Duodenal mucosa (tissue), 2 donors: Measurements from ENCODE around the gene XPNPEP1.

Source experiments
- H3K27ac ChIP-seq: one replicate; pipeline ENCODE4 v1.7.0; 2013; ENCODE audit warnings: low read depth, low read length
- H3K27me3 ChIP-seq, 2 donors: one replicate each; pipeline ENCODE4 v1.7.0; 2013; ENCODE audit warnings: low read length in 2 of 2, control low read depth in 1 of 2; ENCODE audit not compliant: insufficient read depth in 2 of 2, control insufficient read depth in 1 of 2
- H3K36me3 ChIP-seq, 2 donors: one replicate each; pipeline ENCODE4 v1.7.0; 2013; ENCODE audit warnings: low read length in 2 of 2, control low read depth in 1 of 2; ENCODE audit not compliant: insufficient read depth in 2 of 2, control insufficient read depth in 1 of 2
- H3K4me1 ChIP-seq, 2 donors: one replicate each; pipeline ENCODE4 v1.7.0; 2013; ENCODE audit warnings: low read length in 2 of 2, control low read depth in 1 of 2; ENCODE audit not compliant: insufficient read depth in 2 of 2, control insufficient read depth in 1 of 2
- H3K4me3 ChIP-seq, 2 donors: one replicate each; pipeline ENCODE4 v1.7.0; 2013; ENCODE audit warnings: low read length in 2 of 2, low read depth in 1 of 2
- H3K9ac ChIP-seq, 2 donors: one replicate each; pipeline ENCODE4 v1.7.0; 2013; ENCODE audit warnings: low read length in 2 of 2, low read depth in 1 of 2
- H3K9me3 ChIP-seq, 2 donors: one replicate each; pipeline ENCODE4 v1.7.0; 2013; ENCODE audit warnings: low read length in 2 of 2, control low read depth in 1 of 2; ENCODE audit not compliant: control insufficient read depth in 1 of 2

Gene XPNPEP1

DNA sequence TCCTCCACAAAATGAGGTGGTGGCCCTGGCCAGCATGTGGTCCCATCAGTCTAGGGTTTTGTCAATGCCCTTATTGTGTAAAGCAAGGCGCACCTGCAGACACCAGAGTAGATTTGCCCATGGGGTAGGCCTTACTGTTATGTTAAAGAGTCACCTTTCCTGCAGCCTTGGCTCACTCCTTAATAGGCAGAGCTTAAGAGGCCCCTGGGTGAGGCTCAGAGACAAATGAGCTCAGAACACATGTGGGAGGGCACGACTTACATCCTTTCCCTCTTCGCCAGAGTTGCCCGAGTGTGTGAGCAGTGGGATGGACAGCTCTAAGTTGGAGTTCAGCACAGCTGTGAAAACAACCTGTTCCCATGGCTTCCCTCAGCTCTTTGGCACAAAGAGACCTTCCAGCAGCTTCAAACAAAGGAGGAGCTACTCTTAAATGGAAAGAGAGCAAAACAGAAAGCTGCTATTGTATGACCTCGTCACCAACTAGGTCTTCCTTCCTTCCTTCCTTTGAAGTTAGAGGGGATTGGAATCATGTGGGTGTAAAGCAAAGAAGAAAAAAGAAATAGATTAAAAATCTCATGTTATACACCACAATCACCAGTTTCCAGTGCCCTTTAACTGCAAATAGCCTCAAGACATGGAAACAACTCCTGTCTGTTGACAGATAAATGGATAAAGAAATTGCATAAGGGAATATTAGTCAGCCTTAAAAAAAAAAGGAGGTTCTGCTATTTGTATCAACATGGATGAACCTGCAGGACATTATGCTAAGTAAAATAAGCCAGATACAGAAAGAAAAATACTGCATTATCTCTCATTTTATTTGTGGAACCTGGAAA, 11.9 kb upstream of the XPNPEP1 start:
- Histone ChIP-seq H3K4me3 (no peak overlapping the region), H3K9me3 (no peaks in the 10 kb centered on the region), H3K36me3 (no peaks in the 10 kb centered on the region), H3K27ac (no peak overlapping the region), H3K27me3 (no peaks in the 10 kb centered on the region), H3K4me1 (peaks cover 5 to 17% of the 10 kb centered on the region in 2 donors), H3K9ac (no peak overlapping the region)

DNA sequence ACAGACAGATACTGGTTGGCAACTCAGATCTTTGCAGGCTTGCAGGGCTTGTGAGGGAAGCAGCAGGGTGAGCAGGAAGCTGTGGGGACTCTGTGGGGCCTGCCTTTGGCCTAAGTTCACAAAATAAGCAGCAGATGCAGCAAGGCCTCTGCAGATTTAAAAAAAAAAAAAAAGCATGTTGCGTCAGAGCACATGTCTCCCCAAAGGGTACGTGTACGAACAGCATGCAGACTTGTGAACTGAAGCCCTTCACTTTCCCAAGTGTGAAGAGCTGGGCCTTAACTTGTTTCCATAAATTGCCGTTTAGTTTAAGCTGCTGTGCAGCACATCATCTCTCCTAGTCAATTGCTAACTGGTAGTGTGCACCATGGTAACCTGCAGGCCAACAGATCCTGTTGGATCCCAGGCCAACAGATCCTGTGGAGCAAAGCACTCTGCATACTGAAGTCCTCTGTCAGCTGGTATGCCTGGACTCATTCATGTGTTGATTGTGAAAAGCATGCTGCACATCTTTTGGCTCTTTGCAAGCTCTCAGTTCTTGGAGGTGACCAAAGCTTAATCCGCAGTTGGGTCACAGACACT, 10.8 kb upstream of the XPNPEP1 start:
- H3K27ac ChIP-seq = no peak overlapping the region
- no peak overlapping the region for H3K4me3 ChIP-seq
- peaks cover 5 to 17% of the 10 kb centered on the region in 2 donors for H3K4me1 ChIP-seq
- no peaks in the 10 kb centered on the region for H3K36me3 ChIP-seq
- H3K9me3 ChIP-seq = no peaks in the 10 kb centered on the region
- H3K27me3 ChIP-seq = no peaks in the 10 kb centered on the region
- H3K9ac ChIP-seq = no peak overlapping the region

DNA sequence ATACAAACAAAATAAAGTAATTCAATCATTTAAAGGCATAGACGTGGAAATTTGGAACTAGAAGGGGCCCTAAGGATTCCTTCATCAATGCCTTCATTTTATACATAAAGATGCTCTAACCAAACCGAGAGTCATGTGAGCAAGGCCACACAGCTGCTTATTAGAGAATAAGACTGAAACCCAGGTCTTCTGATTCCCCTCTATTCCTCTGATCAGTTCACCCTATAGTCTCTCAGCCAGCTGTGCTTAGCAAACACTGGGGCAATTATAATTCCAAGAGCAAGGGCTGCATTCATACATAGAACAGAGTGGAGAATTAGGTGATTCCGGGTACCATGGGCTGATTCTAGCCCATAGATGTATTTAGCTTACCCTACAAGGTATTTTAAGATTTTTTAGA, 9.7 kb upstream of the XPNPEP1 start:
- H3K27me3 ChIP-seq = no peaks in the 10 kb centered on the region
- H3K4me1 ChIP-seq = peaks cover 5 to 17% of the 10 kb centered on the region in 2 donors
- H3K9me3 ChIP-seq = no peaks in the 10 kb centered on the region
- no peak overlapping the region for H3K27ac ChIP-seq
- H3K4me3 ChIP-seq = no peak overlapping the region
- no peaks in the 10 kb centered on the region for H3K36me3 ChIP-seq
- no peak overlapping the region for H3K9ac ChIP-seq

DNA sequence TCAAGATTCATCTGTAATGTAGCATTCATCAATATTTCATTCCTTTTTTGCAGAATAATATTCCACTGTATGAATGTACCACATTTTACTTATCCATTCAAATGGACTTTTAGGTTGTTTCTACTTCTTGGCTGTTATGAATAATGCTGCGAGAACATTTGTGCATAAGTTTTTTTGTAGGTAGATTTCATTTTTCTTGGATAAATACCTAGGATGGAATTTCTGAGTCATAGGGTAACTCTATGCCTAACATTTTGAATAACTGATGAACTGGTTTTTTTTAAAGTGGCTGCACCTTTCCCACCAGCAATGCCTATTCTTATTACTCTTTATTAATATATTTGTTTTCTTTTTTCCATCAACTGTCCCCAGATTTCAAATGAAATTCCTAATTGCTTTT, 9.1 kb upstream of the XPNPEP1 start:
- no peak overlapping the region for H3K27ac ChIP-seq
- H3K4me1 ChIP-seq = peaks cover 5 to 17% of the 10 kb centered on the region in 2 donors
- H3K4me3 ChIP-seq = no peak overlapping the region
- no peaks in the 10 kb centered on the region for H3K36me3 ChIP-seq
- no peak overlapping the region for H3K9ac ChIP-seq
- H3K27me3 ChIP-seq = no peaks in the 10 kb centered on the region
- no peaks in the 10 kb centered on the region for H3K9me3 ChIP-seq

DNA sequence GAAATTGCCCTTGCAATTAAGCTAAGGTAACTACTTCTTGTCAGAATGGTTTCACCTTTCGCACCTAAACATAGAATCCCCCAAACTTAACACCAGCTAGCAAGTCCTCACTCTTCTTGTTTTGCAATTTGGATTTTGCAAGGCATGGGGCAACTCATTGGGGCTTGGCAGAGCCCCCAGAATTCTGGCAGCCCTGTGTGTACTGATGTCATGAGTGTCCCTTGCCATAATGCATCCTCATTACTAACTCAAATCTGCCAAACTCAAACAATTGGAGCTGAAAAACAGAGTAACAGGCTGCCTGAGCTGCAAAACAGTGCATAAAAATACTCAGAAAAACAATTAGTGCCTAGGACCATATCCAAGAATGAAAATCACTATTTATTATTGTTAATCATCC, 7.9 kb upstream of the XPNPEP1 start:
- Histone ChIP-seq H3K4me3 (no peak overlapping the region), H3K27me3 (no peaks in the 10 kb centered on the region), H3K9ac (no peak overlapping the region), H3K36me3 (no peaks in the 10 kb centered on the region), H3K9me3 (no peaks in the 10 kb centered on the region), H3K27ac (no peak overlapping the region), H3K4me1 (peaks cover 5 to 17% of the 10 kb centered on the region in 2 donors)

DNA sequence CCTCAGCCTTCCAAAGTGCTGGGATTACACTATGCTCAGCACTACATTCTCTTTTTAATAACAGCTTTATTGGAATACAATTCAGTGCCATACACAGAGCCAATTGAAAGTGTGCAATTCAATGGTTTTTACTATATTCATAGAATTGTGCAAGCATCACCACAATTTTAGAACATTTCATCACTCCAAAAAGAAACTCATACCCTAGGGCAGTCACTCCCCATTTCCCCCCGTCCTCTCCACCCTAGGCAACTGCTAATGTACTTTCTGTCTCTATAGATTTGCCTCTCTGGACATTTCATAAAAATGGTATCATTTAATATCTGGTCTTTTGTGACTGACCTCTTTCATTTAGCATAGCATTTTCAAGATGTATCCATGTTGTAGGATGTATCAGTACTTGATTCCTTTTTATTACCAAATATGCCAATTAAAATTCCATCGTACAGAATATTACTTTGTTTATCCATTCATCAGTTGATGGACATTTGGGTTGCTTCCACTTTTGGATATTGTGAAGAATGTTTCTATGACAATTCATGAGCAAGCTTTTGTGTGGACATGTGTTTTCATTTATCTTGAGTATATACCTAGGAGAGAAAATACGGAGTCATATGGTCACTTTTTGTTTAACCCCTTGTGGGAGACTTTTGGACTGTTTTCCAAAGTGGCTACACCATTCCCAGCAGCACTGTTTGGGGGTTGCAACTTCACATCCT, 6.3 kb upstream of the XPNPEP1 start:
- H3K36me3 ChIP-seq = no peaks in the 10 kb centered on the region
- H3K4me1 ChIP-seq = peaks cover 0 to 9% of the 10 kb centered on the region in 2 donors
- no peak overlapping the region for H3K9ac ChIP-seq
- no peak overlapping the region for H3K27ac ChIP-seq
- no peaks in the 10 kb centered on the region for H3K27me3 ChIP-seq
- no peak overlapping the region for H3K4me3 ChIP-seq
- no peaks in the 10 kb centered on the region for H3K9me3 ChIP-seq

DNA sequence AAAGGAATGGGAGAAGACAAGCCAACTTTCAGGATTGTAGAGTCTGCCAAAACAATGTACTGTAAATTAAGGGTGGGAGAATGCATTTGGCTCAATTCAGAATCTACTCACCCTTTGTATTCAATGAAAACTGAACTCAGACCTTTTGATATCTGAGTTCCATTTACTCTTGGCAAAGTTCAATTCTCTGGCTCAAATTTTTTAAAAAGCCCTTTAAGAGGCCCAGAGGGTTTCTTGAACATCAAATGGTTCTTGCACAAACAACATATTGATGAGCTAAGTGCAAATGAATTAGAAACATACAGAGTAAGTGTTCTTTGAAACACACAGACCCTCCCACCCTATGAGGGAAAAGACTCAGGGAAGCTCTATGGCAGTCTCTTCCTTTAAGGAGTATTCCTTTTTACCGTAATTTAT, 5.2 kb upstream of the XPNPEP1 start:
- H3K9me3 ChIP-seq = no peaks in the 10 kb centered on the region
- no peaks in the 10 kb centered on the region for H3K36me3 ChIP-seq
- no peaks in the 10 kb centered on the region for H3K27me3 ChIP-seq
- peaks cover 6 to 9% of the 10 kb centered on the region in 2 donors for H3K4me1 ChIP-seq
- H3K27ac ChIP-seq = no peak overlapping the region
- no peak overlapping the region for H3K9ac ChIP-seq
- no peak overlapping the region for H3K4me3 ChIP-seq

DNA sequence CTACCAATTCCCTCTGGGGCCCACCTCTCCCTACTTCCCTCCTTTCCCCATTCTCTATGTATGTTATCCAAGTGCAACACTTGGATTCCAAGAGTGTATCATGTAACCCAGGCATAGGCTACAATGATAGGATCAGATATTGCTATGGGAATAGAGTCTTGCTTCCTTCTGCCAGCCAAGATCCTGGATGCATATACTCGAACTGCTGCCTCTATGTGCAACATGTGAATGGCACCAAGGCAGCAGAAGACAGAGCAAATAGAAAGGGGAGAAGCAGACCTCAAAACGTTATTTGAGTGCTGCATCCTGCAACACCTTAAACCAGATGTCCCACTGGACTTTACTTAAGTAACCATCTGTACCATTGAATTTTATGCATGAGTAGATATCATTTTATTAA, 3.5 kb upstream of the XPNPEP1 start:
- H3K9ac ChIP-seq = no peak overlapping the region
- no peaks in the 10 kb centered on the region for H3K36me3 ChIP-seq
- no peaks in the 10 kb centered on the region for H3K9me3 ChIP-seq
- H3K4me1 ChIP-seq = peaks cover 14 to 16% of the 10 kb centered on the region in 2 donors
- no peak overlapping the region for H3K4me3 ChIP-seq
- H3K27ac ChIP-seq = no peak overlapping the region
- H3K27me3 ChIP-seq = no peaks in the 10 kb centered on the region

DNA sequence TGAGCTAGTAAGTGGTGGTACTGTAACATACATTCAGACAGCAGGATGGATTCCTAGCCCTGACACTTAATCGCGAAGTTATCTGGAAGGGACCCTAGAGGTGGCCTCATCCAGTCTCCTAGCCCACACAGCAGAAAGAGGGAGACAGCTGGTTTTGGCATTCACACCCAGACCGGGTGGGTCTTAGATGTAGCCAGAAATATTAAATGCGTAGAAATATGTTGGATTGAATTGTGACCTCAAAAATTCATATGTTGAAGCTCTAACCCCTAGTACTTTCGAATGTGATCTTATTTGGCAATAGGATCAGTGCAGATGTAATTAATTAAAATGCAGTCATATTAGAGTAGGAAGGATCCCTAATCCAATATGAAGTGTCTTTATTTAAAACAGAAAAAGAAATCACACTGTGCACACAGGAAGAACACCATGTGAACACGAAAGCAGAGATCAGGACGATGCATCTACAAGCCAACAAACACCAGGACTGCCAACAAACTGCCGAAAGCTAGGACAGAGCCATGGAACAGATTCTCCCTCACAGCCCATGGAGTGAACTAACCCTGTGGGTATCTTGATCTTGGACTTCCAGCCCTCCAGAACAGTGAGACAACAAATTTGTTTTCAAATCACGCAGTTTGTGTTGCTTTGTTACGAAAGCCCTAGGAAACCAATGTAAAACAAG, 2.9 kb upstream of the XPNPEP1 start:
- Histone ChIP-seq H3K27me3 (no peaks in the 10 kb centered on the region), H3K9me3 (no peaks in the 10 kb centered on the region), H3K4me1 (peaks cover 20 to 22% of the 10 kb centered on the region in 2 donors), H3K27ac (no peak overlapping the region), H3K9ac (no peak overlapping the region), H3K4me3 (no peak overlapping the region), H3K36me3 (no peaks in the 10 kb centered on the region)
